Heart left ventricle (tissue), 13 donors: ENCODE measurements around the gene RHOT1.

ENCODE experiments used
- POLR2A ChIP-seq, 2 donors: fragments of 450-650 bp; IDR thresholded peaks; one replicate each; pipeline ENCODE4 v1.6.1; 2017; ENCODE audit warnings: antibody characterized with exemption in 2 of 2, mild to moderate bottlenecking in 2 of 2, moderate library complexity in 2 of 2
- TF ChIP-seq, protein P1 (sequence below), 12 donors: fragments of 200-600 bp; sonication (generic) in 4 of 12; IDR thresholded peaks; one replicate each; pipeline versions ENCODE4 v1.5.0 to v1.8.0; 2018 to 2022; ENCODE audit warnings: antibody characterized with exemption in 12 of 12, mild to moderate bottlenecking in 5 of 12
- donor health status: ischemic (EF 13 %, LVEDD 7.1; RV severe dilation, severe dysfunction).
- donor health status: DM: no; HTN: yes; CAD: no.
- donor health status: DM: no; HTN: no; CAD: no.
- donor health status: ischemic (EF 25% LVEDD 6.9; RV normal size, moderate dysfunction).
- donor health status: ischemic (EF 25% LVEDD 5.7; RV mildly dilated, moderate dysfunction).
- donor health status: ischemic (EF 35%, LVEDD 5.7; RV mildly dilated, moderate dysfunction).
- donor health status: nonischemic (EF 11% LVEDD 7.7; RV severe dilation, severe dysfunction).
- donor health status: DM: yes; HTN: yes; CAD: no.
- donor health status: PGD.
- donor health status: ischemic (EF 29% LVEDD 5.4; RV normal size, mild dysfunction).
- donor health status: nonischemic (EF 23%, LVEDD 6.1; RV moderate dilation, normal function).

- TF ChIP-seq, protein P1, sequence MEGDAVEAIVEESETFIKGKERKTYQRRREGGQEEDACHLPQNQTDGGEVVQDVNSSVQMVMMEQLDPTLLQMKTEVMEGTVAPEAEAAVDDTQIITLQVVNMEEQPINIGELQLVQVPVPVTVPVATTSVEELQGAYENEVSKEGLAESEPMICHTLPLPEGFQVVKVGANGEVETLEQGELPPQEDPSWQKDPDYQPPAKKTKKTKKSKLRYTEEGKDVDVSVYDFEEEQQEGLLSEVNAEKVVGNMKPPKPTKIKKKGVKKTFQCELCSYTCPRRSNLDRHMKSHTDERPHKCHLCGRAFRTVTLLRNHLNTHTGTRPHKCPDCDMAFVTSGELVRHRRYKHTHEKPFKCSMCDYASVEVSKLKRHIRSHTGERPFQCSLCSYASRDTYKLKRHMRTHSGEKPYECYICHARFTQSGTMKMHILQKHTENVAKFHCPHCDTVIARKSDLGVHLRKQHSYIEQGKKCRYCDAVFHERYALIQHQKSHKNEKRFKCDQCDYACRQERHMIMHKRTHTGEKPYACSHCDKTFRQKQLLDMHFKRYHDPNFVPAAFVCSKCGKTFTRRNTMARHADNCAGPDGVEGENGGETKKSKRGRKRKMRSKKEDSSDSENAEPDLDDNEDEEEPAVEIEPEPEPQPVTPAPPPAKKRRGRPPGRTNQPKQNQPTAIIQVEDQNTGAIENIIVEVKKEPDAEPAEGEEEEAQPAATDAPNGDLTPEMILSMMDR (IDR thresholded peaks at IDR 0.05), result no peak
- no peak for TF ChIP-seq POLR2A (IDR thresholded peaks at IDR 0.05)
These were observed 18.5 kb upstream of the RHOT1 start for GRCh38 chr17:32123782-32124181.
